HG02763 (cell line): ENCODE measurements around the gene NDFIP2.
"Not testable (repeated sequence)": the region's sequence is repeated elsewhere in the genome, so short reads cannot be mapped to it uniquely, and the experiment has no call there.

ENCODE experiments used
- ATAC-seq: cut with Tn5 transposase; IDR thresholded peaks from one replicate; pipeline ENCODE4 v1.9.1; 2021; ENCODE audit warnings: mild to moderate bottlenecking, moderate library complexity; ENCODE audit not compliant: unreplicated experiment

Gene NDFIP2

DNA sequence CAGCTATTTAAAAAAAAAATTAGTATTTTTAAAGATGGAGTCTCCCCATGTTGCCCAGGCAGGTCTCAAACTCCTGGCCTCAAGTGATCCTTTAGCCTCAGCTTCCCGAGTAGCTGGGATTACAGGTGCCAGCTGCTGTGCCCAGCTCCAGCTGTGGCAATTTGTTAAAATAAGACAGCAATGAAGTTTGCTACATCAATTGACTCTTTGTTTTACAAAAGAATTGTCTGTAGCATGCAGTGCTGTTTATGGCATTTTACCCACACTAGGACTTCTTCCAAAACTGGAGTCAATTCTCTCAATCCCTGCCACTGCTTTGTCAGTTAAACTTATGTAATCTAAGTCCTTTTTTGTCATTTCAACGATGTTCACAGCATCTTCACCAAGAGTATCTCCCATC lies 49.3 kb downstream of the NDFIP2 start:
- ATAC-seq: no peak

DNA sequence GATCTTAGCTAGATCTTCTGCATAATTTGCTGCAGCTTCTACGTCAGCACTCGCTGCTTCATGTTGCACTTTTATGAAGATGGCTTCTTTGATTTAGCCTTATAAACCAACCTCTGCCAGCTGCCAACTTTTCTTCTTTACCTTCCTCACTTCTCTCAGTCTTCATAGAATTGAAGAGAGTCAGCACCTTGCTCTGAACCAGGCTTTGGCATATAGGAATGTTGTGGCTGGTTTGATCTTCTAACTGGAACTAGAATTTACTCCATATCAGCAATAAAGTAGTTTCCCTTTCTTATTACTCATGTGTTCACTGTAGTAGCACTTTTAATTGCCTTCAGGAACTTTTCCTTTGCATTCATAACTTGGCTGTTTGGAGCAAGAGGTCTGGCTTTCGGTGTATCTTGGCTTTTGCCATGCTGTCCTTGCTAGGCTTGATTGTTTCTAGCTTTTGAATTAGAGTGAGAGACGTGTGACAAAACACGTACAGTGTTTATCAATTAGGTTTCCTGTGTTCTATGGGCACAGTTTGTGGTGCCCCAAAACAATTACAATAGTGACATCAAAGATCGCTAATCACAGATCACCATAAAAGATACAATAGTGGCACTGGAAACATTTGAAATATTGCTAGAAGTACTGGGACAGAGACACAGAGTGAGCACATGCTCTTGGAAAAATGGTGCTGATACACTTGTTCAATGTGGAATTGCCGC lies 50.7 kb downstream of the NDFIP2 start:
- no peak for ATAC-seq

DNA sequence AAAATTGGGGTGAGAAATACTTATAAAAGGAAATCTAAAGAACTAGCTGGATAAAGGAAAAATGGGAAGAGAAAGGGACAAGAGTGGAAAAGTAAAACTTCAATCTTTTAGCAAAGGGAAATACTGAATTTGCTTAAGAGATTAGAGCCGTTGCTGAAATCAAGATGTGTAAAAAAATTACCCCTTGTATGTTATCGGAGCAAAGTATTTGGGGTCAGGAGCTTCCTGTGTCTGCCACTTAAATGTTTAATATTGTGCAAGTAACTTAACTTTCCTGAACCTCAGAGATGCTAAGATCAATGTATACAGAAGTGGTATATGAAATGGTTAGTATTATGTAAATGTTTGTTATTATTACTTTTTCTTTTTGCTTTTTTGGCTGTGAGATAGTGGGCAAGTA lies 51.6 kb downstream of the NDFIP2 start:
- ATAC-seq: no peak

DNA sequence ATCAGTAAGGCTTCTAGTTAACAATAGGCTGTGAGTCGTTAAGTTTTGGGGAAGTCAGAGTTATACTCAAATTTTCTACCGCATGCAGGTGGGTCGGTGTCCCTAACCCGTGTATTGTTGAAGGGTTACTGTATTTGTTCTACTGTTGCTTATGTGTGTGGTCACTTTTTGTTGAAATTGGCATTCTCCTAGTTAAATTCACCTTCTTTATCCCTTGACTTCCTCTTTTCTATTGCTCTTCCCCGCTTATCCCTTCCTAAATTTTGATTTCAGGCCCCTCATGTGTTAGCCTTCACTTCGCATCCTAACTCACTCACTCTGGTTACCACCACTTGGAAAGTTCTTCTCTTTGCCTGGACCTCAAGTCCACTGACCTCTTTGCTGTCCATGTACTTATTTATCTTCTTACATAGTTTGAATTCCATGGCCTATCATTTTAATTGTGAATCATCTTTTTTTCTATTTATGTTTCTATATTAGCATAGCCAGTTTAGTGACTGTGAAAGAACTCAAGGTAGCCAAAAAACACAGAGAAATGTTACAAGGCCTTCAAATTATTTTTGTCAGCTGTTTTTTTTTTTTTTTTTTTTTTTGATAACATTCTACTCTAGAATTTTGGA lies 52.9 kb downstream of the NDFIP2 start:
- no peak for ATAC-seq

DNA sequence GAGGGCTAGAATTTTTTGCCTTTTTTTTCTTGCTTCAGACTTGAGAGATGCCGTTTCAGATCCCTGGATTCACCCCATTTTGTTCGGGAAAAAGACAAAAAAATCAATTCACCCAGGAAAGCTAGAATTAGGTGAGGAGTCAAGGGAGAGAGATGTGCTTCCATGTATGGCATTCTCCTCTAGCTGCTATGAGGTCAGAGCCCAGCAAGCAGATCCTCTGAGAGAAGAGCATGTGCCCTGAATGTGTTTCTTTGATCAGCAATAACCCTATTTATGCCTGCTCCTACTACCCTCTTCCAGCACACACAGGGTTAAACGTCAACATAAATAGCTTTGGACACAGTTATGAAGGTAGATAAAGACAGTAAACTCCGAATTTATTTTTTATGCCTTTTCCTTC lies 53.6 kb downstream of the NDFIP2 start:
- ATAC-seq: no peak

DNA sequence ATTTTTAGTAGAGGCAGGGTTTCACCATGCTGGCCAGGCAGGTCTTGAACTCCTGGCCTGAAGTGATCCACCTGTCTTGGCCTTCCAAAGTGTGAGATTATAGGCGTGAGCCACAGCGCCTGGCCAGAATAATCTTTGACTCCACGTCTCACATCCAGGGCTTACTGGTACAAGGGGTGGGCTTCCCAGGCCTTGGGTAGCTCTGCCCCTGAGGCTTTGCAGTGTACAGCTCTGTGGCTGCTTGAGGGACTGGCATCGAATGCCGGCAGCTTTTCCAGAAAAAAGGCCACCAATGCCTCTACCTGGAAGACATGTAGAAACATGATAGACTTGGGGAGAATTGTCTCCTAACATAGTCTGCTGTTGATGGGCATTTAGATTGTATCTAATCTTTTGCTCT lies 57.8 kb downstream of the NDFIP2 start:
- no peak for ATAC-seq

DNA sequence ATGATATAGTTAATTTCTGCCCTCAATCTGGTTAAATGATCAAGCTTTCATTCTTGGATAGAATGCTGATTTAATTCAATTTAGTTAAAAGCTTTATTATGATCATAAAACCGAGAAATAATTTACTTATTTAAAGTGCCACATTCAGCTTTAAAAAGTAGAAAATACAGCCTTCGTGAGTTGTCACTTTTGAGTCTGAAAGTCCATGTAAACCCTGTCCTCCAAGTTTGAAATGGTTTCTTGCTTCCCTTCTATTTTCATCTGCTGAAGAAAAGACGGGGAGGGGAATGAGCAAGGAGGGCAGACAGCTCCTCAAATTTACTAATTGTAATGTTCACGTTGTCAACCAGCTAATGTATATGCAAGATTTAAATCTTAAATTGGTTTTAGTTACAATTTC lies 59.5 kb downstream of the NDFIP2 start:
- ATAC-seq: no peak

DNA sequence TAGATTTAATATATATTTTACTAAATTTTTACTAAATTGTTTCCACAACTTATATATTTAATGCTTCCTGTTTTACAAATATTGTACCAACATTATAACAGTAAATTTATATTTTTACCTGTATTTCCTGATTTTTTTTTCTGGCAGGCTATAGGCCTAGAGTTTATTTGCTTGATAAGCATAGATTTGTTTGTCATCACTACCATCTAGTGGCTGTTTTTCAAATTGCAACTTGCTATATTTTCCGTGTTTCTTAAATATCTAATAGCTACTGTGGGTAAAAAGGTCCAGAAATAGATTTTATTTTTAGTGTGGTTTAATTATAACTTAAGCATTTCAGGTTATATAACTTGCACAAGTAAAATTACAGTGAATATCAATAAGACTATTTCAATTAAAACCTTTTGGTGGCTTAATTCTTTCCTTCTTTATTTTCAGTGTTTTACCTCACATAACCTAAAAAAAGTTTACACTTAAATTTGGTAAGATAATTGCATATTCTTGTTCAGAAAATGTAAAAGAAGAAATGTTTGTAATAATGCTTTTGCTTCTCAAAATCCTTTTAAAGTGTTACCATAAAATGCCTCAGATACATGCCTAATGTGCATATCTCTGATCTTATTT lies 60.6 kb downstream of the NDFIP2 start:
- ATAC-seq: no peak

DNA sequence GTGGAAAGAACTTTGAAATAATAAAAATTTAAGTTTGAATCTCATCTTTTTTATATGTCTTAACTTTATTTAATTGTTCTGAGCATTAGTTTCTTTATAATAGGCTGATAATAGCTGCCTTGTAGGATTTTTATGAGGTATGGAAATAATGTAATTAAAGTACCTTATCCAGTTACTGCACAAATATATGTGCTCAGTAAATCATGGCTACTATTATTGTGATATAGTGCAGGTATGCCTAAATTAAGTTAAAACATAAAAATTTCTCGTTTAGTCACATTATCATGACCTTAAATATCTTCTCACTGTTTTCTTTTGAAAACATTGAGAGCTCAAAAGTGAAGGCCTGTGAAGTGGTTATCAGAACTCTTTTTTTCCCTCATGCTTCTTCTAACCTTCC lies 62.9 kb downstream of the NDFIP2 start:
- no peak for ATAC-seq

DNA sequence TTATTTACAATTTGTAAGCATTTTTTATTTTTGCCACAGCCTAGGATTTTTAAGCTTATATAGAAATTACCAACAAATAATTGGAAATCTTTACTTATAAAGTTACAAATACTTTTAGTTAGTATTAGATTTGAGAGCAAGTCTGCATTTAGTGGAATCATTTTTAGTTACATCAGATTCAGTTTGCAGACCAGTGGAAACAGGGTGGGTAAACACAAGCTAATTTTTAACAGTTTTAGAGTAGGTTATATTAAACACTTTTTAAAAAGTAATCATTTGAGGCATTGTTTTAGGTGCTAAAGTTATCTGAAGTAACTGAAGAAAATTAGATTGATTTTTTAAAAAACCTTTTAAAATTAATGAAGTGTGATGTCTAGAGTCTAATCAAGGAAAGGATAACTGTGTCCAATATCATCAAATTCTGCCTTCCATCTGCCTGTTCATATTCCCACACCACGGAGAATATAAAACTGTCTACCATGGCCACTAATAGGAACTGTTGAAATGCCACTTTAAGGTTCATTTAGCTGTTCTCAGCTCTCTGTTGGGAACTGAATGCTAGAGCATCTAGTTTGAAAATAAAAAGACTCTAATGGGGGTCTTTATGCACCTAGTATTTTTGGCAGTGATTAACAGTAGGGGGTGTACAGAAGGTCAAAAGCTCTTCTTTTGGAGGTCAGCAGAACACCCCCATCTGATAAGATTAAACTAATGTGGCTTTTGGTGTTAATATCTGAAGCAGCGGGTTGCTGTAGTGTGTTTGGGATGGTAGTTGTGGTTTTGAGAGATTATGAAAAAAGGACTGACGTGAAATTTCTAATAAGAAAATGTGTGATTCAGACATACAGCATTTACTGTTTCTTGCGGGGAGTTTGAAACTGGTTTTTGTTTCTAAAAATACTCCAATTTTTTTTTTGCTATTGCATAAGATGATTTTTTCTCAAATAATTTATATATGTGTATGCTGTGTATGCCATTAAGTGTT lies 66.5 kb downstream of the NDFIP2 start:
- ATAC-seq: no peak

DNA sequence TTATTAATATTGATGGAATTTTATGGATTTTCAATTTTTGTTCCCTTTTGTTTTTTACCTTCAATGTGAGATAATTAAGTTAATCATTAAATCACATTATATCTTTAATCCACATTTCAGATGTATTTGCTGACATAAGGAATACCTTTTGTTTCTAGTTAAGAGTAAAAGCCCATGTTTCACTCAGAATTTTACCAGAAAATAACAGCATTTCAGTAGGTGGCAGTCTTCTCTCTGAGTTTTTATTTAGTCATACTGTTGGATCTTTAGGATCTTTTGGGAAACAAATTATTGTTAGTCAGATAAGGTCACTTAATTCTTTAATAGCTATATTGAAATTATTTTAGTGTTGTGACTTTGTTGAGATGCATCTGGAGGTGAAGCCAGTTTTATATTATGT lies 67.9 kb downstream of the NDFIP2 start:
- ATAC-seq: no peak

DNA sequence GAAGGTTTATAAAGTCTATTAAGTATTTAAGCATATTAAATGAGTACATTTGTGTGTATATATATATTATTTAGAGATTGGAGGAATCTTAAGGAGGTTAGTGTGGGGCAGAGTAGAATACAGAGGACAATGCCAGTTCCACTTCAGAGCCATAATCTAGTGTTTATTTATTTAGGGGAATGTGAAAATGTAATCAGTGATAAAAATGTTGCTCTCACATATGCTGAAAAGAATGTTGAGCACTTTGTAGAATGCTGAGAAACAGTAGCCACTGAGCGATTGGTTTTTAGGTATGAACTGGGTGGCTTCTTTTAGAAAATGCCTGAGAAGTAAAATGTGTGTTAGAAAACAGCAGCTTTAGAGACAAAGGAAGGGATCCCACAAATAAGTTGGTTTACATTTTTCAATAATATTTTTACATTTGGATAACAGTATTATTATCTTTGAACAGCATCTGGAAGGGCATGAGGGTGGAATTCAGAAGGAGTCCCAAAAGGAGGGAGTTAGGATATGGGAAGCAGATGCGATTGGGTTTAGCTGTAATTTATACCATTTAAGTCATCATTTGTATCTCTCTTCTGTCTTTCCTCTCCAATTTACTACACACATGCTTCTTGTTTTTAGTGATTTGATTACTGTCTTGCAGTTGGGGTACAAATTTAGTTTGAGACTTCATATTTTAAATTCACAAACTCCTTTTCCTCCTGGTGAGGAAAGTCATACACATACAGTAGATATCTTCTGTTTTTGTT lies 68.6 kb downstream of the NDFIP2 start:
- ATAC-seq: no peak

DNA sequence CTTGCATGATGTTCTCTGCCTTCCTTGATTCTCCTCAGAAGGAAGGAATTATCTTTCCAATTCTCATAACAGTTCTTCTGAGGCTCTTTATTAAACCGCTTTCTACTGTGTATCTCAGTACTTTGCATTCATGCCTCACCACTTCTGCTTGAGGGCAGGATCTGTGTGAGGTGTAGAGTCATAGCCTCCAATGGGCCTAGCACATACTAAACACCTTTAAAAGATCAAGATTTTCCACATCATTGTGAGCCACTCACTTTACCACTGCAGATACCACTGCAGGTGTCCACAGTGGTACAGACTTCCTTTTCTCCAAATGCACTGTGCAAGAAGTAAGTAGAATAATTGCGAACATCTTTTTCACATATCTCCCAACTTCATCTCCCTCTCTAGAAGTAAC lies 76.7 kb downstream of the NDFIP2 start:
- no peak for ATAC-seq

DNA sequence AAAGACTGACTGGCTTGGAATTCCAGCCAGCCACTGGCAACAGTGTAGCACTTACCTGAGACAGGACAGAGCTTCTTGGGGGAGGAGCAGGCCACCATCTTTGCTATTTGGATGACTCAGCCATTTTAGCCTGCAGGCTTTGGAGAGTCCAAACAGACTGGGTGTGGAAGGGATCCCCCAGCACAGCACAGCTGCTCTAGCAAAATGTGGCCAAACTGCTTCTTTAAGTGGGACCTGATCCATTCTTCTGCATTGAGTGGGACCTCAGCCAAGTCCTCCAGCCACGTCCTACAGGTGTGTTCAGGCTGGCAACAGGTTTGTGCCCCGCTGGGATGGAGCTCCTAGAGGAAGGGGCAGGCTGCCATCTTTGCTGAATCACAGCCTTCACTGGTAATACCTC lies 80.0 kb downstream of the NDFIP2 start:
- no peak for ATAC-seq

DNA sequence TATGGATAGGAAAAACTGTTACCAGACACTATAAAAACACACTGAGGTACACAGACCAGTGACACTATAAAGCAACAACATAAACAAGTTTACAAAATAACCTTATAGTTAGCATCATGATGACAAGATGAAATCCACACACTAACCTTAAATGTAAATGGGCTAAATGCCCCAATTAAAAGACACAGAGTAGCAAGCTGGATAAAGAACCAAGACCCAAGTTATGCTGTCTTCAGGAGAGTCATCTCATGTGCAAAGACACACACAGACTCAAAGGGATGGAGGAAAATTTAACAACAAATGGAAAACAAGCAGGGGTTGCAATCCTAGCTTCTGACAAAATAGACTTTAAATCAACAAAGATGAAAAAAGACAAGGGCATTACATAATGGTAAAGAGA lies 81.6 kb downstream of the NDFIP2 start:
- ATAC-seq: no peak

DNA sequence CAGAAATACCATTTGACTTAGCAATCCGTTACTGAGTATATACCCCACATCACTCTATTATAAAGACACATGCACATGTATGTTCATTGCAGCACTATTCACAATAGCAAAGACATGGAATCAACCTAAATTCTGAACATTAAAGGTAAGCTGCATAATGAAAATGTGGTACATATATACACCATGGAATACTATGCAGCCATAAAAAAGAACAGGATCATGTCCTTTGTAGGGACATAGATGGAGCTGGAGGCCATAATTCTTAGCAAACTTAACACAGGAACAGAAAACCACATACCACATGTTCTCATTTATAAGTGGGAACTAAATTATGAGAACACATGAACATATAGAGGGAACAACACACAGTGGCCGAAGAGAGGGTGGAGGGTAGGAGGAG lies 85.2 kb downstream of the NDFIP2 start:
- no peak for ATAC-seq

DNA sequence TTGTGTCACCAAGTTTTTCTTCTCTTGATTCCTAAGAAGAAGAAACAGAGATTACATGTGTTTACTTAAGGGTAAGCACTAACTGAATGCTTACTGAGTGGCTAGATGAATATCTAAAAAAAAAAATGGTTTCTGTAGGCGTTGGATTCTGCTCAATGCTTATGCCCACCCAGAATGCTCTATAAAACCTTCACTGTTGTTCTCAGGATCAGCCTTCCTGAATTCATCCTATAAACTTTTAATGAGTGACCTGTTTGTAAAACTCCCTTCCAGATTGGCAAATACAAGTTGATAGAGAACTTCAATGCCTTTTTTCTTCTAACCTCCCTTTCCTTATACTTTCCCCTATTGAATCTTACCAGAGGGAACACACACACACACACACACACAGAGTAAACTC lies 90.2 kb downstream of the NDFIP2 start:
- ATAC-seq: no peak

DNA sequence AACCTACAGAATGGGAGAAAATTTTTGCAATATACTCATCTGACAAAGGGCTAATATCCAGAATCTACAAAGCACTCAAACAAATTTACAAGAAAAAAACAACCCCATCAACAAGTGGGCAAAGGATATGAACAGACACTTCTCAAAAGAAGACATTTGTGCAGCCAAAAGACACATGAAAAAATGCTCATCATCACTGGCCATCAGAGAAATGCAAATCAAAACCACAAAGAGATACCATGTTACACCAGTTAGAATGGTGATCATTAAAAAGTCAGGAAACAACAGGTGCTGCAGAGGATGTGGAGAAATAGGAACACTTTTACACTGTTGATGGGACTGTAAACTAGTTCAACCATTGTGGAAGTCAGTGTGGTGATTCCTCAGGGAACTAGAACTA lies 92.9 kb downstream of the NDFIP2 start:
- ATAC-seq: not testable (repeated sequence)

DNA sequence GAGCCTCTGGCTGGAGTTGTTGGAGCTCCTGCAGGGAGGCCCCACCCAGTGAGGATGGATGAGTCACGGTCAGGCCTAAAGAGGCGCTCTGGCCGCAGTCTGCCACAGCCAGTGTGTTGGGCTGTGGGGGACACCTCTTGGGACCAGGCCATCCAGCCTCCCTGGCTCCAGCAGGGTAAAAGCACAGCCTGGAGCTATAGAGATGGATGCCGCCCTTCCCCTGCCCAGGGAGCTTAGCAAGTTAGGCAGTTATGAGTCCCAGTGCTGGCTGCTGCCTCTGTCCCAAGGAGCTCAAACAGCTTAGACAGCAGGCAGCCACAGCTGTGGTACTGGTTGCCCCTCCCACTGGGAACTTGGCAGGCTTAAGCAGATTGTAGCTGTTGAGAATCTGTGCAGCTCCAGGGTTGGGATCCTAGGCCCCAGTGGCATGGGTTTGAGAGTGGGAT lies 100.9 kb downstream of the NDFIP2 start:
- ATAC-seq: no peak

DNA sequence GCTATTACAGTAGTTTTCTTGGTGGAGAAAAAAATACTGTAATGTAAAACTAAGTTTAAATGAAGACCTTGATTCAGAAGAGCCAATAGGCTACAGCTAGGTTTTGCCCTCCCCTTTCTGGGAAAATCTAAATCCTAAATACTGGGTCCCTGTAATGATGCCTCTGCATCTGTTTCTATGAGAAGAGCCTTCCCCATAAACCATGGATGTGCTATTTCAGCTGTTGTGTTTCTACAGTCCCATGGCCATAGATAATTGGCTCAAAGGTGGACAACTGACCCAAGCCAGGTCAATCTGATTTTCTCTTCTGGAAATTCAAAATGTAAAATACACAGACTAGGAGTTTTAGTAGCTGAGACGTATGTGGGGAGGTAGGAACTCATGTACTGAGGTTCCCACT lies 101.9 kb downstream of the NDFIP2 start:
- no peak for ATAC-seq

DNA sequence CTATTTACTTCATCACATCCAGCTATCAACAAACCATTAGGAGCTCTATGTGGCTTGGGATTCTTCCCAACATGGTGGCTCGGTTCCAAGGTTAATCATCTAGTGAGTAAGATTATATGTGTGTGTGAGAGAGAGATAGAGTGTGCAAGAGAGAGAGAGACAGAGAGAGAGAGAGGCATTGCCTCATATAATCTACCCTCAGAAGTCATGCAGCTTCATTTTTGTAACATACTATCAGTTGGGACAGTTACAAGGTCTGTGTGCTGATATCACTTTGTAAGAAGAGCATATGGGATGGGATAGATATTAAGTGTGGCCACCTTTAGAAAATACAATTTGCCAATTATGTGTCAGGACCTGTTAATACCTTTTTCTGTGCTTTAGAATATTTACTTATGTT lies 104.1 kb downstream of the NDFIP2 start:
- ATAC-seq: no peak
